A549 (cell line): ENCODE results near the gene GOLGA6L9.
"Not testable (repeated sequence)": the region's sequence is repeated elsewhere in the genome, so short reads cannot be mapped to it uniquely, and the experiment has no call there.

Experiments
- EP300 ChIP-seq, 2 experiments: fragments of >200 bp; sonication (Bioruptor Twin); formaldehyde crosslinking; IDR thresholded peaks; 2 replicates in 1 of 2; 3 replicates in 1 of 2; pipeline ENCODE4 v1.6.1; 2016 to 2017
- TF ChIP-seq, protein P1 (sequence below): fragments of >200 bp; sonication (Bioruptor Twin); formaldehyde crosslinking; IDR thresholded peaks from 3 replicates; pipeline ENCODE4 v1.5.1; 2016
- TF ChIP-seq, protein P2 (sequence below): fragments of 150-350 bp; IDR thresholded peaks from 2 replicates; pipeline ENCODE4 v1.6.1; 2014; ENCODE audit warnings: low read depth, mild to moderate bottlenecking, low read length

DNA sequence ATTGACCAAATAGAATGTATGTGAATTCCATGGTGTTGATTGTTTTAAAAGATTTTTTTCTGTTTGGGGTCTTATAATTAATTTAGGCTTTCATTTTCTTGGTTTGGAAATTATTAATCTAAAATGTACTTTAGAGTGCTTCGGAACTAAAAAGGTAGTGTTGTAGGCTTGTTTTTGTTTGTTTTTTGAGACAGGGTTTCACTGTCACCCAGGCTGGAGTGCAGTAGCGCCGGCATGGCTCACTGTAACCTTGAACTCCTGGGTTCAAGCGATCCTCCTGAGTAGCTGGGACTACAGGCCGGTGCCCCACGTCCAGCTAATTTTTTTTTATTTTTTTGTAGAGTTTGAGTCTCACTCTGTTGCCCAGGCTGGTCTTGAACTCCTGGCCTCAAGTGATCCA is 27.7 kb upstream of the GOLGA6L9 start:
- TF ChIP-seq, protein P1, sequence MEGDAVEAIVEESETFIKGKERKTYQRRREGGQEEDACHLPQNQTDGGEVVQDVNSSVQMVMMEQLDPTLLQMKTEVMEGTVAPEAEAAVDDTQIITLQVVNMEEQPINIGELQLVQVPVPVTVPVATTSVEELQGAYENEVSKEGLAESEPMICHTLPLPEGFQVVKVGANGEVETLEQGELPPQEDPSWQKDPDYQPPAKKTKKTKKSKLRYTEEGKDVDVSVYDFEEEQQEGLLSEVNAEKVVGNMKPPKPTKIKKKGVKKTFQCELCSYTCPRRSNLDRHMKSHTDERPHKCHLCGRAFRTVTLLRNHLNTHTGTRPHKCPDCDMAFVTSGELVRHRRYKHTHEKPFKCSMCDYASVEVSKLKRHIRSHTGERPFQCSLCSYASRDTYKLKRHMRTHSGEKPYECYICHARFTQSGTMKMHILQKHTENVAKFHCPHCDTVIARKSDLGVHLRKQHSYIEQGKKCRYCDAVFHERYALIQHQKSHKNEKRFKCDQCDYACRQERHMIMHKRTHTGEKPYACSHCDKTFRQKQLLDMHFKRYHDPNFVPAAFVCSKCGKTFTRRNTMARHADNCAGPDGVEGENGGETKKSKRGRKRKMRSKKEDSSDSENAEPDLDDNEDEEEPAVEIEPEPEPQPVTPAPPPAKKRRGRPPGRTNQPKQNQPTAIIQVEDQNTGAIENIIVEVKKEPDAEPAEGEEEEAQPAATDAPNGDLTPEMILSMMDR: not testable (repeated sequence)
- TF ChIP-seq EP300 (IDR thresholded peaks at IDR 0.05): not testable (repeated sequence)
- TF ChIP-seq, protein P2, sequence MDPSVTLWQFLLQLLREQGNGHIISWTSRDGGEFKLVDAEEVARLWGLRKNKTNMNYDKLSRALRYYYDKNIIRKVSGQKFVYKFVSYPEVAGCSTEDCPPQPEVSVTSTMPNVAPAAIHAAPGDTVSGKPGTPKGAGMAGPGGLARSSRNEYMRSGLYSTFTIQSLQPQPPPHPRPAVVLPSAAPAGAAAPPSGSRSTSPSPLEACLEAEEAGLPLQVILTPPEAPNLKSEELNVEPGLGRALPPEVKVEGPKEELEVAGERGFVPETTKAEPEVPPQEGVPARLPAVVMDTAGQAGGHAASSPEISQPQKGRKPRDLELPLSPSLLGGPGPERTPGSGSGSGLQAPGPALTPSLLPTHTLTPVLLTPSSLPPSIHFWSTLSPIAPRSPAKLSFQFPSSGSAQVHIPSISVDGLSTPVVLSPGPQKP: not testable (repeated sequence)
